Liver (tissue), 9 donors: ENCODE data around the gene NHS. TPM values are rescaled to one million over a fixed set of nuclear protein-coding genes. Genes with fewer than 3 reads are reported as not detected.

ENCODE experiments used
- DNase-seq: peaks from one replicate; pipeline ENCODE4 v3.0.0-alpha.2; 2017; ENCODE audit warnings: low spot score
- H3K27ac ChIP-seq, 2 donors: one replicate each; pipeline ENCODE4 v1.7.0; 2013; ENCODE audit warnings: inconsistent platforms in 2 of 2, low read length in 2 of 2, control low read depth in 1 of 2, low read depth in 1 of 2, mild to moderate bottlenecking in 1 of 2
- H3K27me3 ChIP-seq, 4 donors: one replicate each; pipeline versions ENCODE4 v1.6.1 to v1.7.0; 2013; ENCODE audit warnings: low read length in 3 of 4, inconsistent platforms in 1 of 4, mild to moderate bottlenecking in 1 of 4, moderate library complexity in 1 of 4; ENCODE audit not compliant: control insufficient read depth in 4 of 4, insufficient read depth in 4 of 4
- H3K36me3 ChIP-seq, 4 donors: one replicate each; pipeline versions ENCODE4 v1.6.1 to v1.7.0; 2013; ENCODE audit warnings: low read length in 3 of 4, mild to moderate bottlenecking in 3 of 4, low read depth in 1 of 4, moderate library complexity in 1 of 4; ENCODE audit not compliant: control insufficient read depth in 4 of 4, insufficient read depth in 3 of 4
- H3K4me1 ChIP-seq, 4 donors: one replicate each; pipeline versions ENCODE4 v1.6.1 to v1.7.0; 2013; ENCODE audit warnings: low read length in 3 of 4, mild to moderate bottlenecking in 3 of 4, moderate library complexity in 1 of 4; ENCODE audit not compliant: control insufficient read depth in 4 of 4, insufficient read depth in 4 of 4
- H3K4me3 ChIP-seq, 3 donors: one replicate each; pipeline versions ENCODE4 v1.6.1 to v1.7.0; 2013; ENCODE audit warnings: low read length in 3 of 3, control low read depth in 1 of 3, low read depth in 1 of 3, mild to moderate bottlenecking in 1 of 3
- H3K9ac ChIP-seq, 2 donors: one replicate each; pipeline ENCODE4 v1.7.0; 2013; ENCODE audit warnings: low read length in 2 of 2, mild to moderate bottlenecking in 2 of 2, moderate library complexity in 2 of 2, control low read depth in 1 of 2, low read depth in 1 of 2
- H3K9me3 ChIP-seq, 4 donors: one replicate each; pipeline versions ENCODE4 v1.6.1 to v1.7.0; 2013; ENCODE audit warnings: low read length in 3 of 4; ENCODE audit not compliant: control insufficient read depth in 4 of 4
- ATF3 ChIP-seq: IDR thresholded peaks from 2 replicates; pipeline ENCODE4 v1.6.1; 2016; ENCODE audit warnings: antibody characterized with exemption
- CTCF ChIP-seq: fragments of 150-350 bp; IDR thresholded peaks from 2 replicates; pipeline ENCODE4 v1.5.1; 2017; ENCODE audit warnings: improper control_type of control experiment, low read depth, low read length; ENCODE audit not compliant: missing input control
- EGR1 ChIP-seq, 2 donors: IDR thresholded peaks; 2 replicates each; pipeline ENCODE4 v1.6.1; 2016 to 2018; ENCODE audit warnings: antibody characterized with exemption in 2 of 2, low read depth in 2 of 2
- FOXA1 ChIP-seq: IDR thresholded peaks from 2 replicates; pipeline ENCODE4 v1.6.1; 2016; ENCODE audit warnings: antibody characterized with exemption
- GABPA ChIP-seq, 2 donors: IDR thresholded peaks in 1 of 2; conservative IDR thresholded peaks in 1 of 2; 2 replicates each; pipeline ENCODE4 v1.6.1; 2016; ENCODE audit warnings: antibody characterized with exemption in 2 of 2, mild to moderate bottlenecking in 1 of 2, moderate library complexity in 1 of 2
- HNF4A ChIP-seq, 2 donors: conservative IDR thresholded peaks; 2 replicates each; pipeline ENCODE4 v1.6.1; 2016; ENCODE audit warnings: antibody characterized with exemption in 2 of 2, mild to moderate bottlenecking in 2 of 2
- HNF4G ChIP-seq: IDR thresholded peaks from 2 replicates; pipeline ENCODE4 v1.6.1; 2016; ENCODE audit warnings: antibody characterized with exemption
- JUND ChIP-seq, 2 donors: IDR thresholded peaks; 2 replicates each; pipeline ENCODE4 v1.6.1; 2016; ENCODE audit warnings: antibody characterized with exemption in 2 of 2
- MAX ChIP-seq: IDR thresholded peaks from 2 replicates; pipeline ENCODE4 v1.6.1; 2016; ENCODE audit warnings: antibody characterized with exemption
- NR2F2 ChIP-seq: IDR thresholded peaks from 2 replicates; pipeline ENCODE4 v1.6.1; 2016; ENCODE audit warnings: antibody characterized with exemption
- RAD21 ChIP-seq, 2 donors: IDR thresholded peaks; 2 replicates each; pipeline ENCODE4 v1.6.1; 2016; ENCODE audit warnings: antibody characterized with exemption in 2 of 2, mild to moderate bottlenecking in 2 of 2
- REST ChIP-seq: IDR thresholded peaks from 2 replicates; pipeline ENCODE4 v1.6.1; 2016; ENCODE audit warnings: antibody characterized with exemption, mild to moderate bottlenecking
- RXRA ChIP-seq, 2 donors: IDR thresholded peaks; 2 replicates each; pipeline ENCODE4 v1.6.1; 2017 to 2018; ENCODE audit warnings: antibody characterized with exemption in 2 of 2, mild to moderate bottlenecking in 1 of 2
- SP1 ChIP-seq: IDR thresholded peaks from 2 replicates; pipeline ENCODE4 v1.6.1; 2018; ENCODE audit warnings: antibody characterized with exemption, mild to moderate bottlenecking
- TAF1 ChIP-seq: conservative IDR thresholded peaks from 2 replicates; pipeline ENCODE4 v1.6.1; 2016; ENCODE audit warnings: antibody characterized with exemption, mild to moderate bottlenecking
- ZBTB33 ChIP-seq: IDR thresholded peaks from 2 replicates; pipeline ENCODE4 v1.6.1; 2016; ENCODE audit warnings: antibody characterized with exemption
- WGBS: extraction: QIAGEN DNeasy Blood & Tissue Kit; methylation state at CpG from one replicate; pipeline ENCODE4 v1.1.7; 2013; 5-methylcytosine and 5-hydroxymethylcytosine counted together
- polyA plus RNA-seq, 2 donors: library from polyadenylated mRNA; stranded (reverse) in 1 of 2; unstranded in 1 of 2; fragments of 200-250 nt in 1 of 2; fragments of >200 nt in 1 of 2; fragmentation: Nextera tagmentation in 1 of 2; extraction: Ambion mirVana in 1 of 2; gene quantifications; one replicate each; pipeline versions ENCODE4 v1.2.1 to v1.2.3, GENCODE V29; 2013 to 2015
- total RNA-seq, 2 donors: library from RNA; depleted of rRNA; stranded (reverse); fragments of >200 nt; gene quantifications; one replicate each; pipeline ENCODE4 v1.2.3, GENCODE V29; 2014
- donor health status: healthy.
- donor health status: healthy.
- donor health status: healthy.
- donor health status: healthy.
- donor health status: healthy.

NHS gene
- total and polyA plus RNA-seq, 4 donors: 0.03 to 0.17 (median 0.10) TPM

GRCh38 chrX:17656035-17656418, 281.0 kb downstream of the NHS start:
- Histone ChIP-seq H3K4me1 (peaks cover 0 to 14% (median 4%) of the 10 kb centered on the region in 4 donors), H3K9ac (no peak overlapping the region), H3K36me3 (no peaks in the 10 kb centered on the region), H3K9me3 (peaks cover 0 to 4% (median 0%) of the 10 kb centered on the region in 4 donors), H3K27ac (no peak overlapping the region), H3K27me3 (peaks cover 0 to 10% (median 0%) of the 10 kb centered on the region in 4 donors), H3K4me3 (no peak overlapping the region)
- TF ChIP-seq ATF3 (no peak), CTCF (no peak), REST (no peak), TAF1 (no peak)
- 7% methylated on average over 36 of the region's 36 CpGs for WGBS
- DNase-seq: no peak

GRCh38 chrX:17656556-17656955, 281.6 kb downstream of the NHS start:
- Histone ChIP-seq H3K36me3 (no peaks in the 10 kb centered on the region), H3K27ac (no peak overlapping the region), H3K27me3 (peaks cover 0 to 10% (median 0%) of the 10 kb centered on the region in 4 donors), H3K4me1 (peaks cover 0 to 14% (median 4%) of the 10 kb centered on the region in 4 donors), H3K9ac (no peak overlapping the region), H3K4me3 (no peak overlapping the region), H3K9me3 (peaks cover 0 to 4% (median 0%) of the 10 kb centered on the region in 4 donors)
- 34% methylated on average over 16 of the region's 16 CpGs for WGBS
- DNase-seq: no peak
- TF ChIP-seq GABPA (IDR thresholded peaks at IDR 0.05 in 1 of 2, conservative IDR thresholded peaks at IDR 0.05 in 1 of 2) (no peak), RAD21 (IDR thresholded peaks at IDR 0.05) (no peak), SP1 (no peak), RXRA (IDR thresholded peaks at IDR 0.05) (no peak), REST (no peak), EGR1 (IDR thresholded peaks at IDR 0.05; ENCODE audit: low read depth in 2 of 2) (no peak), JUND (IDR thresholded peaks at IDR 0.05) (no peak), ATF3 (no peak), FOXA1 (no peak), NR2F2 (no peak), MAX (no peak), CTCF (no peak), TAF1 (no peak), HNF4A (conservative IDR thresholded peaks at IDR 0.05) (no peak), HNF4G (no peak), ZBTB33 (no peak)
